Suppressor macrophage treated with lipopolysaccharide for 1 hour (primary cell): ENCODE data around the gene RGS1.

ENCODE experiments used
- DNase-seq, 3 donors: peaks; one replicate each; pipeline ENCODE4 v3.0.0-alpha.2; 2020 to 2022

The RGS1 gene

GRCh38 chr1:192554904-192555303 lies 20.7 kb upstream of the RGS1 start:
- no peak for DNase-seq

- peak in 1 of 3 donors; percentile 32 for DNase-seq
These were observed 20.2 kb upstream of the RGS1 start for GRCh38 chr1:192555399-192555798.

DNA sequence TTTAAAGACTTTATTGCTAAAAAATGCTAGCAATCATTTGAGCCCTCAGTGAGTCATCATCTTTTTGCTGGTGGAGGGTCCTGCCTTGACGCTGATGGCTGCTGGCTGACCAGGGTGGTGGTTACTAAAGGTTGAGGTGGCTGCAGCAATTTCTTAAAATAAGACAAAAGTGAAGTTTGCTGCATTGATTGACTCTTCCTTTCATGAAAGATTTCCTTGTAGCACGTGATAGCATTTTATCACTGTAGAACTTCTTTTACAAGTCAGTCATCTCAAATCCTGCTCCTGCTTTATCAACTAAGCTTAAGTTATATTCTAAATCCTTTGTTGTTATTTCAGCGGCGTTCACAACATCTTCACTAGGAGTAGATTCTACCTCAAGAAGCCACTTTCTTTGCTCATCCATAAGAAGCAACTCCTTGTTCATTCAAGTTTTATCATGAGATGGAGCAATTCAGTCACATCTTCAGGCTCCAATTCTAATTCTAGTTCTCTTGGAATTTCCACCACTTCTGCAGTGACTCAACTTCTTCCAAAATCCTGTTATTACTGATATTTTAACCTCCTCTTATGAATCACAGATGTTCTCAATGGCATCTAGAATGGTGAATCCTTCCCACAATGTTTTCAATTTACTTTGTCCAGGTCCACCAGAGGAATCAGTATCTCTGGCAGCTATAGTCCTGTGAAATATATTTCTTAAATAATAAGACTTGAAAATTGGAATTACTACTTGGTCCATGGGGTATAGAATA lies 17.6 kb upstream of the RGS1 start:
- peak; percentile 52 to 85 (median 77) for DNase-seq

- DNase-seq, result peak in 2 of 3 donors; percentile 46 to 72
These were observed 16.2 kb upstream of the RGS1 start for GRCh38 chr1:192559115-192560006.

- DNase-seq, result no peak
These were observed 14.3 kb upstream of the RGS1 start for GRCh38 chr1:192561301-192561700.

GRCh38 chr1:192563129-192563528 lies 12.4 kb upstream of the RGS1 start:
- no peak for DNase-seq

GRCh38 chr1:192564099-192564498 lies 11.5 kb upstream of the RGS1 start:
- no peak for DNase-seq

- DNase-seq, result peak in 1 of 3 donors; percentile 30
These were observed 9.6 kb upstream of the RGS1 start for GRCh38 chr1:192565946-192566345.

GRCh38 chr1:192566657-192567056 lies 8.9 kb upstream of the RGS1 start:
- DNase-seq, result peak; percentile 69 to 87 (median 84)

DNA sequence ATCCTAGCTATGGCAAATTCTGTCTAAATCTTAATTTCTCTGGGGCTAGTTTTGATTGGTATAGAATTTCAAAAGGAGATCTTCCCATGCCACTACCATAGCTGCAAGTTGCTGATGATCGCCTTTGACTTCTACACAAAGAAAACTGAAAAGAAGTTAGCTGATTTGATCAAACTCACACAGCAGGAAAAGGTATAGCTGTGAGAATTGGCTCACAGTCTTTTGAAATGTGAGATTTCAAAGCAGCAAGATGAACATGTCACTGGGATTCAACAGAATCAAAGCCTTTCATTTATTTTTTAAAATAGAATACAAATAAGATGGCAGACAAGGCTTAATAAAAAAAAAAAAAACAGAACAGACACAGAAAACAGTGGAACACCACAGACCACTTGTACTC lies 7.5 kb upstream of the RGS1 start:
- DNase-seq, result no peak

DNA sequence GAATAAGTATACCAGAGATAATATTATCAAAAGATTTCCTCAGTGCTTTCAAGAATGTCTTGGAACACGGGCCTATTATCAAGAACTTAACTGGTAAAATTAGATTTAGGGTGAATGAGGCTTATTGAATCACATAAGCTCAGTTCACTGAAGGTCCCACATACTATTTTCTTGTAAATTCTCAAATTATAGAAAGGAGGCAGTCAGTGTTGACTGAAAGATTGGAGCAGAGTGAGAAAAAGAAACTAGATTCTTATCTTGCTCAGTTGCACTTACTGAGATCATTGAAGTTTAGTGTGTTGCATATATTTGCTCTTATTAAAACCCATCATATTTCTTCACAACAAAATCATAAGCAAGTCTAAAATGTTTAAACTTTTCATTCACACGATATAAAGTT lies 3.9 kb upstream of the RGS1 start:
- no peak for DNase-seq

- peak; percentile 75 to 91 (median 88) for DNase-seq
These were observed 2.1 kb upstream of the RGS1 start for GRCh38 chr1:192573499-192573898.

DNA sequence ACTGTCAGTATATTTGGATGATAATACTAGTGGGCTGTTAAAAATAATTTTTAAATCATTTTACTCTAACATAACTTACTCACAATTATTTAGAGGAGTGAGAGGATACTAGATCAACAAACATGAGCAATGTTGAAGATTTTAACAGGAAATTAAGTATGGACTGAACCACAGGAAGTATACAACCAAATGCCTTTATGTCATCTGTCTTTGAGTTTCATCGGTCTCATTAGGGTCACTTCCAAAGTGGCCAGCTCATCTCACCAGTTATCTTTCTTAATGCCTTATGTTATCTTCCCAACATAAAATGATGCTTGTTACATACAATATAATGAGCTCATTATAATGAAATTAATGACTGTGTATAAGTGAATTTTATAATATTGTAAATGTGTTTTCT lies 1.5 kb upstream of the RGS1 start:
- peak in 2 of 3 donors; percentile 48 to 62 for DNase-seq

- no peak for DNase-seq
These were observed 894 bp downstream of the RGS1 start for GRCh38 chr1:192576190-192577144.

DNA sequence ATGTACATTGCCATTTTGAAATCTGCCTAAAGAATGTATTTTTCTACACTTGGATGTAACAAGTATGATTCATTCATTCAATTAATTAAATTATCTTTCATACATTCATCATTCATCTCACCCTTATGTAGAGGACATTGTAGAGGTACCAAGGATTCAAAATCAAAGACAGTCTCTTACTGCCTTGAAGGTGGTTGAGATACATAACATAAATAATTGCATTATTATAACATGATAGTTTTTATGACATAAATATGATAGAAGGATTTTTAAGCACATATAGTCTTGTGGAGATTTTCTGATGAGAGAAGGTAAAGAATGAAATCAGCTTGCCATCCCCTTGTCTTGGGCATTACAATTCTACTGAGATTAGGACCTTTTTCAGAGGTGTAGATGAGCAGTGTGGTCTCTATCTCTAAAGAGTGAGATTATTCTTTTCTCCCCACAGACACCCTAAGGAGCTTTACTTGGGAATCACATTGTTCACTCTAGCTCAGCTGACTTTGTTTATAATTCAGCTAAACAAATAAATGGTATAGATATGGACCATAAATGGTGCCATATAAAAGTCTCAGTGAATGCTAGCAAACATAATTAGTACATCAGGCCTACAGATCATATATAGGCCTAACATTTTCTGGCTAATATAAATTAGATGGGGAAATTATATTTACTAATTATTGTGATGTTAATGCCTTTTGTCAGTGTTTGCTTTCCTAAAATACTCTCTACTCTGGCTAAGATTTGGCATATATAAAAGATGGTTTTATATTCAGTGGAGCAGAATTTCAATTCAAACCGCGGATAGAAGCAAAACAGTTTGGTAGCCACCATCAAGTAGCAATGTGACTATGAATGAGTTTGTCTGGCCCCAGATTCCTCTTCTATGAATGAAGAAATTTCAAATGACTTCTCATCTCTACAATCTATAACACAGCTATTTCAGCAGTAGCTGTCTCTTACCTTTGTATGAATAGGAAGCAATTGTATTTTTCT lies 1.9 kb downstream of the RGS1 start:
- no peak for DNase-seq

DNA sequence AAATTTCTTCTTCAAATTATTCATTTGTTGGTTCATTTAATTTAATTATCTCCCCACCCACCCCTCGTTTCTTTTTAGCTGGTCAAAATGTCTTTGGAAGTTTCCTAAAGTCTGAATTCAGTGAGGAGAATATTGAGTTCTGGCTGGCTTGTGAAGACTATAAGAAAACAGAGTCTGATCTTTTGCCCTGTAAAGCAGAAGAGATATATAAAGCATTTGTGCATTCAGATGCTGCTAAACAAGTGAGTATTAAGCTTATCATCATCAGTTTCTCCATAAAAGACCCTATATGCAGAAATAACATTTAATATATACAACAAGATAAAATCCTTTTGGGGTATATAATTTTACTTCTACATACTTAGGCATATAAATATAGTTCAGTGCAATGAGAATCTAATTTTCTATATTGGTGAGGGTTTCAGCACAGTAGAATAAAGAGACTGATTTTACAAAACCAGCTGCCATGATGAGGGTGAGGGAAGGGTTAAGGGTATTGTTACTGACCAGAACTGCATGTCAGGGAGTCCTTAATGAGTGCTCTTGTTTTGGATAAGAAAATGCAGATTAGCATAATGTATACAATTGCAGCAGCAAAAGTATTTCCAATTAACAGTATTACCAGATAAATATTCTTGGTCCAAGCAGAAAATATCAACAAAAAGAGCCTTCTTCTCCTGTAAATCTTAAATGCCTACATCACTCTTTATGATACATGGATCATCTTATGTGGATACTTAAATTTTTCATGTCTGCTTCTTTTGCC lies 2.8 kb downstream of the RGS1 start:
- peak in 1 of 3 donors; percentile 14 for DNase-seq

- peak in 2 of 3 donors; percentile 52 to 53 for DNase-seq
These were observed 3.6 kb downstream of the RGS1 start for GRCh38 chr1:192579010-192579738.

GRCh38 chr1:192580351-192580962 lies 4.9 kb downstream of the RGS1 start:
- DNase-seq, result peak; percentile 69 to 82 (median 81)
